ENCODE results near the gene PACS2. TPM values are rescaled to one million over a fixed set of nuclear protein-coding genes. Genes with fewer than 3 reads are reported as not detected.

Gene PACS2
- total RNA-seq, 1 donor from 2014 or later = 73.0 TPM

Other genes starting within 250 kb of the PACS2 start
- gene GPR132, start 249.3 kb upstream of the PACS2 start, total RNA-seq = 1.2 TPM
- 21.2 TPM for gene JAG2, start 146.0 kb upstream of the PACS2 start, total RNA-seq
- 32.6 TPM for gene NUDT14, start 133.4 kb upstream of the PACS2 start, total RNA-seq
- gene BTBD6, start 66.2 kb upstream of the PACS2 start, total RNA-seq = 52.2 TPM
- gene BRF1, start 13.7 kb upstream of the PACS2 start, total RNA-seq = 60.7 TPM
- gene TEX22, start 83.8 kb downstream of the PACS2 start, total RNA-seq = 0.41 TPM
- 42.0 TPM for gene MTA1, start 105.1 kb downstream of the PACS2 start, total RNA-seq
- 88.0 TPM for gene CRIP2, start 160.1 kb downstream of the PACS2 start, total RNA-seq
- not detected for gene CRIP1, start 172.1 kb downstream of the PACS2 start, total RNA-seq
- 5.7 TPM for gene TEDC1, start 176.5 kb downstream of the PACS2 start, total RNA-seq
- gene TMEM121, start 211.8 kb downstream of the PACS2 start, total RNA-seq = 24.5 TPM